GM12873 (cell line): Measurements from ENCODE around the gene PSMD6.

Source experiments
- TF ChIP-seq, protein P1 (sequence below): IDR thresholded peaks from 2 replicates; pipeline ENCODE4 v1.5.1; 2012; ENCODE audit warnings: low read depth, mild to moderate bottlenecking, moderate library complexity, low read length, control low read depth; ENCODE audit not compliant: insufficient read depth; ENCODE audit errors: missing control alignments

Gene PSMD6

DNA sequence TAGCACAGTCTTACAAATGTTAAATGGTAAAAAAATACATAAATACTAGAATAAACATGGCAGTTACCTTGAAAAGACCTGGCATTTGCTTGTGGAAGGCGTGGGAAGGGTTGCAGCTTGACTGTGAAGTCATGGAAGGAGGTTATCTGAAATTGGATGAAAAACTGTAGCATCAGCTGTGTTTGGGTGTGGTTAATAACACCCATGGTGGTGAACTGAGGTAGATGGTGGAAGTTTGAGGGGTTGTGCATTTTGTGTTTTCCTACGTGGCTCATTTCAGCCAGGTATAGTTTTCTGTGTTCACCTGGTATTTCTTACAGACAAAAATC is 46.5 kb downstream of the PSMD6 start:
- TF ChIP-seq, protein P1, sequence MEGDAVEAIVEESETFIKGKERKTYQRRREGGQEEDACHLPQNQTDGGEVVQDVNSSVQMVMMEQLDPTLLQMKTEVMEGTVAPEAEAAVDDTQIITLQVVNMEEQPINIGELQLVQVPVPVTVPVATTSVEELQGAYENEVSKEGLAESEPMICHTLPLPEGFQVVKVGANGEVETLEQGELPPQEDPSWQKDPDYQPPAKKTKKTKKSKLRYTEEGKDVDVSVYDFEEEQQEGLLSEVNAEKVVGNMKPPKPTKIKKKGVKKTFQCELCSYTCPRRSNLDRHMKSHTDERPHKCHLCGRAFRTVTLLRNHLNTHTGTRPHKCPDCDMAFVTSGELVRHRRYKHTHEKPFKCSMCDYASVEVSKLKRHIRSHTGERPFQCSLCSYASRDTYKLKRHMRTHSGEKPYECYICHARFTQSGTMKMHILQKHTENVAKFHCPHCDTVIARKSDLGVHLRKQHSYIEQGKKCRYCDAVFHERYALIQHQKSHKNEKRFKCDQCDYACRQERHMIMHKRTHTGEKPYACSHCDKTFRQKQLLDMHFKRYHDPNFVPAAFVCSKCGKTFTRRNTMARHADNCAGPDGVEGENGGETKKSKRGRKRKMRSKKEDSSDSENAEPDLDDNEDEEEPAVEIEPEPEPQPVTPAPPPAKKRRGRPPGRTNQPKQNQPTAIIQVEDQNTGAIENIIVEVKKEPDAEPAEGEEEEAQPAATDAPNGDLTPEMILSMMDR: no peak

DNA sequence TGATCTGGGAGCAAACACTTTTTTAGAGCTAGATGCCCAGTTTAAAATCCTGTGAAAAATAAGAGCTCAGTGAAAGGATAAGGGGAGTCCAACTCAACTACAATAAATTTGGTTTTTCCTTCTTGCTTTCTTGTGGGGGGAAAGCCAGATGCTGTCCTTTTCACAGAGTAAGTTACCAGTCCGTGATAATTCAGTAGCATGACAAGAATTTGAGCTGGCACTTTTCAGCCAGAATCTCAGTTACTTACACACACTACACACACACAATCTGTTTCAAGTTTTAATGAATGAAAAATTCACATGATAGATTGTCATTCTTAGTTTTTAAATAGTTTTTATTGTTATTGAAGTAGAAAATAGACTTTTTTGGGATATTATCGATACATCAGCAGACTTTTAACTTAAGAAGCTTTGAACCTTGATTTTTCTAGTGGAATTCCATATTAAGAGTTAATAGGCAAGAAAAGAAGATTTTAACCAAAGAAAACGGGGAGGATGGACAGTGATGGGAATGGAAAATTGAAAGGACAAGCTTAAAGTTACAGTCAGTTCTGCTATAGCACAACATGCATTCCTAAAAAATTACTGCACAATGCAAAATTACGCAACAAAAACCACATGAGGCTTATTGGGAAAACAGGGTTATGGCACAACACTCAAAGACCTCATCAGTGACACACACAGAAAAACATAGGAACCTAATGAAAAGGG is 47.0 kb downstream of the PSMD6 start:
- TF ChIP-seq, protein P1: no peak

DNA sequence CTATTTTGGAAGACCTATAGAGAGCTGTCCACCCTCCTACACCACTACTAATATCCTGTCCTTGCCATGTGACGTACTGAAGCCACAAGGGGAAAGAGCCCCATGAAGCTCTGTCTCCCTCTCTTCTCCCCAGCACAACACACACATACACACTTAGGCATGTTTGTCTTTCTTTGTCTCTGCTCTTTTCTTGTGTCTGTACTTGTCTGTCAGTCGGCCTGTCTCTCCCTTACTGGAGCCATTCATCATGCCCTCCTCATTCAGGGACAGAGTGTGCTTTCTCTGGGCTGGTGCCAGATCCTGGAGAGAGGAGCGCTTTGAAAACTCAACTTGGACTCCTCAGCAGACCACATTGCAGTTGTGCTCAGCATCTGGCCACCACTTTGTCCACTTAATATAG is 47.6 kb downstream of the PSMD6 start:
- TF ChIP-seq, protein P1: no peak

DNA sequence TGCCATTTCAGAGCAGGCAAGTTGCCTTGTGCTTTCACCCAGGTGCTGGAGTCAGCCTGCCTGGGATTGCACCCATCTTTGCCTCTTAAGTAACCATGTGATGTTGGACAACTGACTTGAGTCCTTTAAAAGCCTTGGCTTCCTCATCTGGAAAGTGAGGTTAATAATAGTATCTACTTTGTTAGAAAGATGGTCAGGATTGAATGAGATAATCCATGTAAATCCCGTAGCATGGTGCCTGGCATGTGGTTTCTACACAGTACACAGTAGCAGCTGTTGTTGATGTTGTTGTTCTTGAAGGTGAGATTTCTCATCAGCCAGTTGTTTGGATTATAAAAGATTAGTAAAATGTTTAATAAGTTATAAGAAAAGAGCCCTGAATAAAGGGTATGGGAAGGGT is 48.8 kb downstream of the PSMD6 start:
- TF ChIP-seq, protein P1: no peak

DNA sequence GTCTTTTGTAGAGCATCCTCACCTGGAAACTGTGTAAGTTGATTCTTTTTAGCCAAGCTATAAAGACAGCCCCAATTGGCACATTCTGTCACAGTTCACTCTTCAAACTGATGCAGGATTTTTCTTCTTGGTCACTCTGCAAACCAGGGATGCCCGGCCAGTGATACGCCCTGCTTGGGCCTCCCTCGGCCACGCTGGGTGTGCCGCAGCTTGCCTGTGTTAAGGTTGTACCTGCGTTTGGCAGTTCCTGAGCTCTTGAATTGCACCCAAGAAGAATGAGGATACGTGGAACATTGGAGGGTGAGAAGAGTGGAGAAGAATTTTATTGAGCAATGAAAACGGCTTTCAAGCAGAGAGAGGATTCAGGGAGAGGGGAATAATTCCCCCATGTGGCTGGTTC is 49.9 kb downstream of the PSMD6 start:
- TF ChIP-seq, protein P1: no peak

DNA sequence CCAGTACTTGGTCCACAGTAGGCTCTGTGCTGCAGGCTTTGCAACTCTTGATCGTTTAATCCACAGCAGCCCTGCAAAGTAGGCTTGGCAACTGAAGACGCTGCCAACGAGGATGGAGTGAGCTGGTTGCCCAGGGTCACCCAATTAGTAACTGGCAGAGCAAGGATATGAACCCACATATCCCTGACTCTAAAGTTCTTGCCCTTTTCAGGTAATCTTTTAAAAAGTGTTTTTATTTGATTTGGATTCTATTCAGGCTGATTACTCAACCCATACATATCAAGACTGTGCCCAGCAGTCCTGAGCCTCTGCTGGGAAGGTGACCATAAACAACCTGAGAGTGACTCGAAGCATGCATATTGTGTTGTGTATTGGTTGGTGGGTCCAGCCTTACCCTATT is 50.3 kb downstream of the PSMD6 start:
- TF ChIP-seq, protein P1: no peak

DNA sequence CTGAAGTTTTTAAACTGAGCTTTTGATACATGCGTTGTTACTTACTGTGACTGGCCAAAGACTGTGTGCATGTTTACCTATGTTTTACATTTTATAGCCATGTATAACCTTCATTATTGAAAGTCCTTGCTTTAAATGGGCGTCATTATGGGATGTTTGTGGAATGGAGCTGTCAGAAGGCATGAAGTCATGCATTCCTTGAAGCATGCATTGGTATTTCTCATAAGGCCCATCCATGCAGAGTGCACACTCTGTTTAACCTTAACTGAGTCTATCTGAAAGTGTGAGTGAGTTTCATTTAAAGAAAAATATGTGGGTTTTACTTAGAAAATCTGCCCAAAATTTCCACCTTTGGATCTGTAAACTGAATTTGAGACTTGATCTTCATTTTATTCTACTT is 51.1 kb downstream of the PSMD6 start:
- TF ChIP-seq, protein P1: no peak
